Mucosa of gallbladder (tissue), 1 donor: ENCODE data around the gene G6PC2. TPM values are rescaled to one million over a fixed set of nuclear protein-coding genes. Genes with fewer than 3 reads are reported as not detected.
"Not testable (repeated sequence)": the region's sequence is repeated elsewhere in the genome, so short reads cannot be mapped to it uniquely, and the experiment has no call there.

Experiments used
- DNase-seq: peaks from one replicate; pipeline ENCODE4 v3.0.0-alpha.2; 2020; ENCODE audit warnings: low spot score
- total RNA-seq: library from RNA; stranded (reverse); gene quantifications from one replicate; pipeline ENCODE4 v1.2.1, GENCODE V29; 2021
- donor health status: DM: no; HTN: no; CAD: no.

G6PC2 gene
- total RNA-seq, 1 donor from 2014 or later: not detected

- DNase-seq: no peak
Measured at GRCh38 chr2:168904358-168904757, 3.3 kb downstream of the G6PC2 start.

- no peak for DNase-seq
Measured at GRCh38 chr2:168907940-168908662, 7.0 kb downstream of the G6PC2 start.

GRCh38 chr2:168910330-168910729 is 9.2 kb downstream of the G6PC2 start:
- DNase-seq: no peak

- no peak for DNase-seq
Measured at GRCh38 chr2:168912466-168912865, 11.4 kb downstream of the G6PC2 start.

- DNase-seq: no peak
Measured at GRCh38 chr2:168912901-168913369, 11.8 kb downstream of the G6PC2 start.

- no peak for DNase-seq
Measured at GRCh38 chr2:168913495-168913894, 12.4 kb downstream of the G6PC2 start.

GRCh38 chr2:168915441-168916330 is 14.6 kb downstream of the G6PC2 start:
- no peak for DNase-seq

GRCh38 chr2:168916331-168916675 is 15.2 kb downstream of the G6PC2 start:
- no peak for DNase-seq

GRCh38 chr2:168920504-168921157 is 19.5 kb downstream of the G6PC2 start:
- DNase-seq: no peak

- DNase-seq: no peak
Measured at GRCh38 chr2:168926621-168927386, 25.7 kb downstream of the G6PC2 start.

GRCh38 chr2:168928113-168928831 is 27.2 kb downstream of the G6PC2 start:
- no peak for DNase-seq

GRCh38 chr2:168929031-168929430 is 27.9 kb downstream of the G6PC2 start:
- DNase-seq: no peak

GRCh38 chr2:168930242-168930641 is 29.2 kb downstream of the G6PC2 start:
- no peak for DNase-seq

- not testable (repeated sequence) for DNase-seq
Measured at GRCh38 chr2:168932174-168932573, 31.1 kb downstream of the G6PC2 start.

- DNase-seq: no peak
Measured at GRCh38 chr2:168934826-168935225, 33.7 kb downstream of the G6PC2 start.

GRCh38 chr2:168935810-168936581 is 34.9 kb downstream of the G6PC2 start:
- no peak for DNase-seq

GRCh38 chr2:168939061-168939460 is 38.0 kb downstream of the G6PC2 start:
- no peak for DNase-seq

- DNase-seq: no peak
Measured at GRCh38 chr2:168939918-168940317, 38.8 kb downstream of the G6PC2 start.

GRCh38 chr2:168941297-168941696 is 40.2 kb downstream of the G6PC2 start:
- no peak for DNase-seq

GRCh38 chr2:168944065-168944464 is 43.0 kb downstream of the G6PC2 start:
- DNase-seq: no peak
